ENCODE measurements around the gene COL6A2.

GRCh38 chr21:46165098-46165497 is 67.2 kb downstream of the COL6A2 start:
- no peak for TF ChIP-seq SP1 (IDR thresholded peaks at IDR 0.05; ENCODE audit: low read depth)
- TF ChIP-seq POLR2A (IDR thresholded peaks at IDR 0.05; ENCODE audit: borderline replicate concordance, extremely low read depth, insufficient read depth, insufficient read length): no peak
- TF ChIP-seq CTCF (IDR thresholded peaks at IDR 0.05 in 2 of 3, conservative IDR thresholded peaks at IDR 0.05 in 1 of 3; ENCODE audit: borderline replicate concordance in 1 of 3, insufficient read depth in 1 of 3, low read depth in 2 of 3, low read length in 2 of 3): no peak
- no peak for TF ChIP-seq JUND (IDR thresholded peaks at IDR 0.05)
- TF ChIP-seq ZBTB33 (IDR thresholded peaks at IDR 0.05; ENCODE audit: extremely low read depth, insufficient replicate concordance, low read length): no peak
- TF ChIP-seq EZH2 (IDR thresholded peaks at IDR 0.05): no peak
- no peak for TF ChIP-seq SRF (IDR thresholded peaks at IDR 0.05; ENCODE audit: low read depth)
- no peak for TF ChIP-seq ZFX (IDR thresholded peaks at IDR 0.05)
- TF ChIP-seq FOSL1 (IDR thresholded peaks at IDR 0.05; ENCODE audit: low read depth): no peak
- TF ChIP-seq SIN3A (IDR thresholded peaks at IDR 0.05; ENCODE audit: low read depth): no peak
- TF ChIP-seq REST (IDR thresholded peaks at IDR 0.05; ENCODE audit: low read depth): no peak
- TF ChIP-seq ZNF274 (IDR thresholded peaks at IDR 0.05; ENCODE audit: low read depth, low read length): no peak

All from HCT116 (cell line).